GM12878 (cell line): ENCODE data around the gene THADA. TPM values are rescaled to one million over a fixed set of nuclear protein-coding genes. Genes with fewer than 3 reads are reported as not detected.

Experiments
- ATAC-seq: fragments of 200-7000 bp; cut with Tn5 transposase; 3 replicates; pipeline ENCODE4 v1.9.1; 2020; ENCODE audit warnings: mild to moderate bottlenecking, moderate library complexity
- BruUV-seq: library from RNA; stranded (reverse); fragments of 400-500 nt; replicated peaks from 2 replicates; lab custom pipeline; 2021; lab: Mats Ljungman, UMichigan
- CTCF ChIA-PET: fragments of 300-600 bp; sonication (Branson Sonifier 250); formaldehyde crosslinking; extraction: SDS; loops from one replicate; lab custom pipeline; 2021; ENCODE audit warnings: inconsistent platforms; lab: Yijun Ruan, JAX
- POLR2A ChIA-PET: fragments of 350-600 bp; formaldehyde crosslinking; extraction: SDS; loops from one replicate; lab custom pipeline; 2021; ENCODE audit warnings: inconsistent platforms; lab: Charles Lee
- RAD21 ChIA-PET: fragments of 300-600 bp; sonication (Branson Sonifier 250); formaldehyde crosslinking; loops from one replicate; lab custom pipeline; 2023; ENCODE audit warnings: antibody characterized with exemption; ENCODE audit not compliant: unreplicated experiment; lab: Charles Lee
- SMC1A ChIA-PET: fragments of 300-600 bp; sonication (Branson Sonifier 250); formaldehyde crosslinking; loops from one replicate; lab custom pipeline; 2023; ENCODE audit not compliant: unreplicated experiment, uncharacterized antibody; lab: Charles Lee
- DNase-seq: peaks from one replicate; pipeline ENCODE4 v3.0.0-alpha.2; 2011; ENCODE audit warnings: low read depth, low spot score
- FAIRE-seq: peaks from 3 replicates; lab custom pipeline; 2011; peaks lifted over from hg19 to GRCh38; lab: Jason Lieb, UNC
- H2AFZ ChIP-seq: 2 replicates; pipeline ENCODE4 v1.6.0; 2011; ENCODE audit warnings: low read depth, low read length, control low read depth; ENCODE audit not compliant: control insufficient read depth
- H3K27ac ChIP-seq: 2 replicates; pipeline ENCODE4 v1.5.1; 2011; ENCODE audit warnings: control low read depth; ENCODE audit not compliant: control insufficient read depth, insufficient read depth
- H3K27me3 ChIP-seq, 2 experiments: replicated peaks in 1 of 2; 2 replicates each; pipeline versions ENCODE4 v1.6.0 to v1.6.1; 2011; ENCODE audit warnings: low read length in 1 of 2; ENCODE audit not compliant: control insufficient read depth in 2 of 2, insufficient read depth in 2 of 2
- H3K36me3 ChIP-seq, 2 experiments: 2 replicates each; pipeline ENCODE4 v1.5.1; 2011; ENCODE audit warnings: low read length in 1 of 2; ENCODE audit not compliant: control insufficient read depth in 2 of 2, insufficient read depth in 2 of 2
- H3K4me1 ChIP-seq: 2 replicates; pipeline ENCODE4 v1.6.1; 2011; ENCODE audit warnings: mild to moderate bottlenecking, low read length, moderate library complexity, mixed read lengths; ENCODE audit not compliant: control insufficient read depth, insufficient read depth
- H3K4me2 ChIP-seq: 2 replicates; pipeline ENCODE4 v1.6.0; 2011; ENCODE audit warnings: control low read depth; ENCODE audit not compliant: control insufficient read depth, insufficient read depth
- H3K4me3 ChIP-seq: fragments of 200-600 bp; sonication (generic); 2 replicates; pipeline ENCODE4 v1.5.1; 2016
- H3K79me2 ChIP-seq: 2 replicates; pipeline ENCODE4 v1.6.0; 2011; ENCODE audit warnings: low read length; ENCODE audit not compliant: control insufficient read depth, insufficient read depth
- H3K9ac ChIP-seq: 2 replicates; pipeline ENCODE4 v1.8.0; 2011; ENCODE audit warnings: low read length, control low read depth, mixed read lengths; ENCODE audit not compliant: control insufficient read depth, insufficient read depth
- H3K9me3 ChIP-seq: replicated peaks from 3 replicates; pipeline ENCODE4 v1.5.1; 2011; ENCODE audit warnings: mild to moderate bottlenecking, low read length; ENCODE audit not compliant: control insufficient read depth, insufficient read depth
- H4K20me1 ChIP-seq: 2 replicates; pipeline ENCODE4 v1.6.0; 2011; ENCODE audit not compliant: control insufficient read depth, insufficient read depth
- BCL11A ChIP-seq: IDR thresholded peaks from 2 replicates; pipeline ENCODE4 v1.6.1; 2011; ENCODE audit warnings: low read depth, low read length
- BHLHE40 ChIP-seq, 2 experiments: fragments of 450-650 bp in 1 of 2; IDR thresholded peaks; 2 replicates each; pipeline ENCODE4 v1.6.1; 2011 to 2017; ENCODE audit warnings: low read depth in 2 of 2, borderline replicate concordance in 1 of 2, improper control_type of control experiment in 1 of 2, low read length in 1 of 2, mild to moderate bottlenecking in 1 of 2
- CHD1 ChIP-seq: IDR thresholded peaks from 2 replicates; pipeline ENCODE4 v1.6.1; 2012; ENCODE audit warnings: low read depth, low read length, improper control_type of control experiment
- EGR1 ChIP-seq, 2 experiments: IDR thresholded peaks; 1 replicate in 1 of 2; 2 replicates in 1 of 2; pipeline ENCODE4 v1.6.1; 2011 to 2012; ENCODE audit warnings: low read depth in 2 of 2, low read length in 2 of 2, borderline replicate concordance in 1 of 2, mild to moderate bottlenecking in 1 of 2, moderate library complexity in 1 of 2
- HCFC1 ChIP-seq: fragments of 150-350 bp; IDR thresholded peaks from 2 replicates; pipeline ENCODE4 v1.6.1; 2014; ENCODE audit warnings: low read length
- KLF5 ChIP-seq: fragments of 450-650 bp; IDR thresholded peaks from 2 replicates; pipeline ENCODE4 v1.6.1; 2014; ENCODE audit warnings: mild to moderate bottlenecking; ENCODE audit not compliant: partially characterized antibody
- MLLT1 ChIP-seq: fragments of 450-650 bp; IDR thresholded peaks from 2 replicates; pipeline ENCODE4 v1.6.1; 2016; ENCODE audit warnings: mild to moderate bottlenecking
- MYB ChIP-seq: fragments of 150-350 bp; IDR thresholded peaks from 2 replicates; pipeline ENCODE4 v1.6.1; 2014; ENCODE audit warnings: mild to moderate bottlenecking, low read depth, low read length, borderline replicate concordance
- NR2C1 ChIP-seq: fragments of 450-650 bp; IDR thresholded peaks from 2 replicates; pipeline ENCODE4 v1.6.1; 2017; ENCODE audit warnings: antibody characterized with exemption, mild to moderate bottlenecking, moderate library complexity
- PML ChIP-seq: IDR thresholded peaks from 2 replicates; pipeline ENCODE4 v1.6.1; 2012; ENCODE audit warnings: low read length, inconsistent platforms
- RB1 ChIP-seq: fragments of 450-650 bp; formaldehyde crosslinking; IDR thresholded peaks from 2 replicates; pipeline ENCODE4 v1.6.1; 2017; ENCODE audit warnings: mild to moderate bottlenecking, borderline replicate concordance
- RFX5 ChIP-seq: IDR thresholded peaks from 2 replicates; pipeline ENCODE4 v1.6.1; 2011; ENCODE audit warnings: low read depth, low read length, improper control_type of control experiment
- SREBF1 ChIP-seq: IDR thresholded peaks from 2 replicates; pipeline ENCODE4 v1.6.1; 2012; ENCODE audit warnings: mild to moderate bottlenecking, low read length
- STAT3 ChIP-seq: IDR thresholded peaks from 2 replicates; pipeline ENCODE4 v1.6.1; 2011; ENCODE audit warnings: low read depth, low read length, improper control_type of control experiment
- WRNIP1 ChIP-seq: IDR thresholded peaks from 2 replicates; pipeline ENCODE4 v1.6.1; 2011; ENCODE audit warnings: low read depth, low read length, improper control_type of control experiment, borderline replicate concordance
- ZNF207 ChIP-seq: fragments of 450-650 bp; IDR thresholded peaks from 2 replicates; pipeline ENCODE4 v1.6.1; 2014; ENCODE audit warnings: antibody characterized with exemption, mild to moderate bottlenecking, borderline replicate concordance
- ZNF274 ChIP-seq: IDR thresholded peaks from one replicate; pipeline ENCODE4 v1.8.0; 2011; ENCODE audit not compliant: insufficient read length, insufficient read depth
- WGBS: methylation state at CpG from one replicate; pipeline ENCODE4 v1.1.6; 2016; ENCODE audit warnings: low lambda C conversion rate; ENCODE audit not compliant: insufficient replicate concordance, insufficient coverage; ENCODE audit errors: missing lambda C conversion rate; 5-methylcytosine and 5-hydroxymethylcytosine counted together
- in situ Hi-C: fragments of 300-500 bp; cut with MboI; formaldehyde crosslinking; loops from 9 replicates; pipeline ENCODE4 v1.14.3; 2018; ENCODE audit warnings: mixed read lengths
- intact Hi-C: fragments of 100-400 bp; cut with micrococcal nuclease; formaldehyde crosslinking; loops from one replicate; pipeline ENCODE4 v1.14.2; 2022; ENCODE audit not compliant: unreplicated experiment
- polyA plus RNA-seq, 11 experiments: library from polyadenylated mRNA; depleted of rRNA in 4 of 11; unstranded in 6 of 11; stranded (reverse) in 5 of 11; fragments of >200 nt; fragmentation: Nextera tagmentation in 4 of 11; fragmentation: Illumina TruSeq in 1 of 11; extraction: Ambion mirVana in 4 of 11; extraction: Trizol in 1 of 11; gene quantifications; 1 replicate in 1 of 11; 2 replicates in 10 of 11; pipeline versions ENCODE4 v1.2.1 to v1.2.3, GENCODE V29; 2011 to 2016; ENCODE audit warnings: inconsistent platforms in 2 of 11, missing spikeins in 2 of 11, low read depth in 1 of 11
- total RNA-seq, 4 experiments: library from RNA; depleted of rRNA in 3 of 4; stranded (reverse); fragments of >200 nt in 3 of 4; fragmentation: Illumina TruSeq in 1 of 4; extraction: Trizol in 1 of 4; gene quantifications; 2 replicates each; pipeline versions ENCODE4 v1.2.1 to v1.2.3, GENCODE V29; 2013 to 2021

Gene THADA
- total and polyA plus RNA-seq, 10 of the 15 experiments (the other 5 are each of a cell fraction or from before 2014, with no cell fraction given): 14.6 to 33.2 (median 23.2) TPM

DNA sequence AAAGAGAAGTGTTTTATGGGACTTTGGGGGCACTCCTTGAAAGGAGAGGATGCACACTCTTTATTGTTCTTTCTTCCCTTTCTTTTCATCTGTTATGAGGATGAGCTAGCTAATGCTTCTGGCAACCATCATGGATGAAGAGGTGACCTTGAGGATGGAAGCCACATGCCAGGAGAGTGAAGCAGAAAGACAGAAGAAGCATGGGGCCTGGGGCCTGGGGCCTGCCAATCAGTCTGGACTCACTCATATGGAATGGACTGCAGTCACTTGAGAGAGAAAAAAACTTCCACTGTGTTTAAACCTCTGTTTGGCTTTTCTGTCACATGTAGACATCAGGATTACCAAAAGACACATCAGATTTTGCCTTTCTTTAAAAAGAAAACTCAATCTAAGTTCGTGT, 333.6 kb downstream of the THADA start:
- intact Hi-C loops (no loop called here), in situ Hi-C loops (no loop called here)
- H3K27me3 ChIP-seq: no peaks in the 10 kb centered on the region
- H2AFZ ChIP-seq: no peak overlapping the region
- ChIA-PET RAD21 (no interaction called here), CTCF (no interaction called here), POLR2A (no interaction called here), SMC1A (no interaction called here)
- ATAC-seq: no peak
- DNase-seq: no peak
- H4K20me1 ChIP-seq: no peaks in the 10 kb centered on the region
- H3K4me3 ChIP-seq: no peak overlapping the region
- H3K79me2 ChIP-seq: no peaks in the 10 kb centered on the region
- FAIRE-seq: no peak
- no peaks in the 10 kb centered on the region for H3K9me3 ChIP-seq
- H3K4me2 ChIP-seq: no peak overlapping the region
- no peaks in the 10 kb centered on the region for H3K4me1 ChIP-seq
- peaks cover 0 to 4% of the 10 kb centered on the region in 2 experiments; a peak in 2 of 4 replicates for H3K36me3 ChIP-seq
- no TSS peak for BruUV-seq
- H3K9ac ChIP-seq: no peak overlapping the region
- no peak for TF ChIP-seq CHD1
- no peak for TF ChIP-seq MYB
- TF ChIP-seq KLF5: no peak
- no peak for TF ChIP-seq BCL11A
- no peak for TF ChIP-seq RB1
- 96% methylated on average over 1 of the region's 1 CpG for WGBS
- no peak overlapping the region for H3K27ac ChIP-seq

DNA sequence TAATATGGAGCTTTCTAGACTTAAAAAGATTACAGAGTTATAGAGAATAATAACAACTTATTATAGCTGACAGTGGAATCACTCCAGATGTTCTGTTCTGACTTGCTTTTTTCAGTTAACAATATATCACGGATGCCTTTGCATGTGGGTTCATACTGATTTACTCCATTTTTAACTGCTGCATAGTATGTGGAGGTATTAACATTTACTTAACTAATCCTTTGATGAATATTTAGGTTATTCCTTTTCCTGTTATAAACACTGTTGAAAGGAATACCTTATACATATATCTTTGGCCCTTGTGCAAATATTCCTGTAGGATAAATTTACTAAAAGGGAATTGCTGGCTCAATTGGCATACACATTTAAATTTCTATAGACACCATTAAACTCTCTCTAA, 336.3 kb downstream of the THADA start:
- no TSS peak for BruUV-seq
- Histone ChIP-seq H2AFZ (no peak overlapping the region), H3K9me3 (no peaks in the 10 kb centered on the region), H3K4me2 (no peak overlapping the region), H3K4me3 (no peak overlapping the region), H4K20me1 (no peaks in the 10 kb centered on the region), H3K9ac (no peak overlapping the region), H3K36me3 (peaks cover 0 to 8% of the 10 kb centered on the region in 2 experiments; a peak in 3 of 4 replicates), H3K27ac (no peak overlapping the region), H3K79me2 (no peaks in the 10 kb centered on the region), H3K4me1 (no peaks in the 10 kb centered on the region), H3K27me3 (no peaks in the 10 kb centered on the region)
- intact Hi-C loops (no loop called here), in situ Hi-C loops (no loop called here)
- no peak for DNase-seq
- ChIA-PET RAD21 (no interaction called here), SMC1A (interaction anchor here (0.7 to 0.8 kb wide), 2 partner anchors 8 to 164 kb away, joined by 3 read pairs; no protein-coding TSS in a partner anchor), POLR2A (no interaction called here), CTCF (interaction anchor here (0.6 to 1.3 kb wide), 3 partner anchors 11 to 211 kb away, joined by 3 to 6 read pairs (median 3); no protein-coding TSS in a partner anchor)
- no peak for FAIRE-seq
- WGBS: 100% methylated on average over 1 of the region's 1 CpG
- ATAC-seq: no peak
- TF ChIP-seq SREBF1: no peak
- no peak for TF ChIP-seq MLLT1
- no peak for TF ChIP-seq ZNF274
- TF ChIP-seq ZNF207: no peak
- no peak for TF ChIP-seq EGR1 (IDR thresholded peaks at IDR 0.05; ENCODE audit: borderline replicate concordance in 1 of 2, low read depth in 2 of 2, low read length in 2 of 2)
- no peak for TF ChIP-seq RFX5
- TF ChIP-seq CHD1: no peak
- no peak for TF ChIP-seq WRNIP1
- no peak for TF ChIP-seq STAT3
- TF ChIP-seq HCFC1: no peak
- TF ChIP-seq BHLHE40 (IDR thresholded peaks at IDR 0.05; ENCODE audit: borderline replicate concordance in 1 of 2, low read depth in 2 of 2, low read length in 1 of 2): no peak
- TF ChIP-seq PML: no peak
- TF ChIP-seq NR2C1: no peak
